RWPE1 (cell line): ENCODE measurements around the gene TSNAXIP1.

ENCODE experiments used
- CTCF ChIA-PET: fragments of 350-600 bp; sonication (Branson Sonifier 250); formaldehyde crosslinking; extraction: SDS; loops from one replicate; lab custom pipeline; 2021; lab: Yijun Ruan, JAX
- POLR2A ChIA-PET: fragments of 400-600 bp; formaldehyde crosslinking; extraction: SDS; loops from one replicate; lab custom pipeline; 2020; ENCODE audit warnings: antibody characterized with exemption; ENCODE audit not compliant: low non-redundant PET; lab: Yijun Ruan, JAX
- DNase-seq: peaks from one replicate; pipeline ENCODE4 v3.0.0; 2012; ENCODE audit warnings: low spot score
- H3K27ac ChIP-seq: fragments of 450-650 bp; 2 replicates; pipeline ENCODE4 v1.5.1; 2017
- CTCF ChIP-seq: fragments of 450-650 bp; conservative IDR thresholded peaks from 2 replicates; pipeline ENCODE4 v1.5.1; 2017; ENCODE audit warnings: low read depth, mild to moderate bottlenecking

Gene TSNAXIP1

GRCh38 chr16:67822511-67822910 lies 15.8 kb downstream of the TSNAXIP1 start:
- DNase-seq, result no peak
- no peak for TF ChIP-seq CTCF
- CTCF ChIA-PET, result no interaction called here
- H3K27ac ChIP-seq, result no peak overlapping the region
- POLR2A ChIA-PET, result interaction anchor here (0.8 kb wide), 1 partner anchor 159 kb away, joined by 3 read pairs; no protein-coding TSS in a partner anchor

GRCh38 chr16:67825119-67825518 lies 18.4 kb downstream of the TSNAXIP1 start:
- TF ChIP-seq CTCF, result no peak
- no peak overlapping the region for H3K27ac ChIP-seq
- ChIA-PET CTCF (interaction anchor here (2.3 kb wide), 1 partner anchor 9 kb away, joined by 24 read pairs; no protein-coding TSS in a partner anchor), POLR2A (no interaction called here)
- DNase-seq, result no peak

- ChIA-PET POLR2A (no interaction called here), CTCF (interaction anchor here (2.3 kb wide), 1 partner anchor 10 kb away, joined by 24 read pairs; no protein-coding TSS in a partner anchor)
- H3K27ac ChIP-seq, result no peak overlapping the region
- no peak for DNase-seq
- no peak for TF ChIP-seq CTCF
Observed at GRCh38 chr16:67825906-67826305, 19.2 kb downstream of the TSNAXIP1 start.

- no peak for TF ChIP-seq CTCF
- CTCF ChIA-PET, result interaction anchor here (0.6 to 1.2 kb wide), 3 partner anchors 12 to 161 kb away, joined by 3 to 5 read pairs (median 4); no protein-coding TSS in a partner anchor
- DNase-seq, result no peak
- POLR2A ChIA-PET, result no interaction called here
- no peak overlapping the region for H3K27ac ChIP-seq
Observed at GRCh38 chr16:67828651-67829050, 22.0 kb downstream of the TSNAXIP1 start.

GRCh38 chr16:67833030-67833414 lies 26.3 kb downstream of the TSNAXIP1 start:
- POLR2A ChIA-PET, result interaction anchor here (0.5 kb wide), 1 partner anchor 154 kb away, joined by 3 read pairs; no protein-coding TSS in a partner anchor
- no peak for TF ChIP-seq CTCF
- DNase-seq, result peak; percentile 77
- peak overlapping the region; percentile 81 for H3K27ac ChIP-seq
- CTCF ChIA-PET, result interaction anchor here (0.5 to 1.3 kb wide), 3 partner anchors 16 to 445 kb away, joined by 3 to 7 read pairs (median 6); no protein-coding TSS in a partner anchor

GRCh38 chr16:67833415-67834241 lies 26.9 kb downstream of the TSNAXIP1 start:
- CTCF ChIA-PET, result interaction anchor here (0.5 to 1.3 kb wide), 5 partner anchors 11 to 446 kb away, joined by 3 to 7 read pairs (median 3); no protein-coding TSS in a partner anchor
- peak; percentile 91 for DNase-seq
- POLR2A ChIA-PET, result interaction anchor here (0.5 kb wide), 2 partner anchors 155 to 355 kb away, joined by 3 to 5 read pairs; no protein-coding TSS in a partner anchor
- TF ChIP-seq CTCF, result no peak
- H3K27ac ChIP-seq, result peak overlapping the region; percentile 81
